Measurements from ENCODE around the gene PIBF1.

- no peak for TF ChIP-seq CTCF (IDR thresholded peaks at IDR 0.05)
- TF ChIP-seq ZFX (IDR thresholded peaks at IDR 0.05; ENCODE audit: borderline replicate concordance): no peak
Measured at GRCh38 chr13:73025217-73026012, 243.5 kb downstream of the PIBF1 start.
